Jurkat, Clone E6-1 (cell line): Measurements from ENCODE around the gene CEP112.
"Not testable (repeated sequence)": the region's sequence is repeated elsewhere in the genome, so short reads cannot be mapped to it uniquely, and the experiment has no call there.

Source experiments
- DNase-seq: peaks from one replicate; pipeline ENCODE4 v3.0.0-alpha.2; 2011; ENCODE audit warnings: low read depth, low spot score
- H3K4me3 ChIP-seq: 2 replicates; pipeline ENCODE4 v1.5.1; 2011; ENCODE audit warnings: mild to moderate bottlenecking, low read length, control low read depth, moderate library complexity

CEP112 gene

GRCh38 chr17:65739034-65739433, 452.9 kb downstream of the CEP112 start:
- no peak overlapping the region for H3K4me3 ChIP-seq
- DNase-seq, result no peak

GRCh38 chr17:65737451-65737850, 454.5 kb downstream of the CEP112 start:
- DNase-seq, result no peak
- no peak overlapping the region for H3K4me3 ChIP-seq

- no peak for DNase-seq
- no peak overlapping the region for H3K4me3 ChIP-seq
Measured at GRCh38 chr17:65733314-65733713, 458.6 kb downstream of the CEP112 start.

GRCh38 chr17:65732667-65733066, 459.3 kb downstream of the CEP112 start:
- not testable (repeated sequence) for H3K4me3 ChIP-seq
- DNase-seq, result peak; percentile 62

- DNase-seq, result no peak
Measured at GRCh38 chr17:65730711-65731169, 461.2 kb downstream of the CEP112 start.

DNA sequence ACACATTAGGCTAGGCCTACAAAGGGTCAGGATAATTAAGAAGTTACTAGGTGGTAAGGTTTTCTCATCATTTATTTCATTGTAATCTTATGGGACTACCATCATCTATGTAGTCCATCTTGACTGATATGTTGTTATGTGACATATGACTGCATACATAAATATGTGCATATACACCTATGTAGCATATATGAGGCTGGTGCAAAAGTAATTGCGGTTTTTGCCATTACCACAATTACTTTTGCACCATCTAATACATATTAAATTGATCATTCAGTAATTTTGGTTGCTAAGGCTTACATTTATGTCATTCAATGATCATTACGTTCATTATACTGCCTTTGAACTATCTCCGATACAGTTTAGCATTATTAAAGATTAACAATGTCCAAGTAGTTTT, 462.7 kb downstream of the CEP112 start:
- H3K4me3 ChIP-seq, result no peak overlapping the region
- DNase-seq, result no peak

More at GRCh38 chr17:65730711-65731169, 461.2 kb downstream of the CEP112 start:
- H3K4me3 ChIP-seq, result no peak overlapping the region

- no peak overlapping the region for H3K4me3 ChIP-seq
- no peak for DNase-seq
Measured at GRCh38 chr17:65727832-65728231, 464.1 kb downstream of the CEP112 start.

DNA sequence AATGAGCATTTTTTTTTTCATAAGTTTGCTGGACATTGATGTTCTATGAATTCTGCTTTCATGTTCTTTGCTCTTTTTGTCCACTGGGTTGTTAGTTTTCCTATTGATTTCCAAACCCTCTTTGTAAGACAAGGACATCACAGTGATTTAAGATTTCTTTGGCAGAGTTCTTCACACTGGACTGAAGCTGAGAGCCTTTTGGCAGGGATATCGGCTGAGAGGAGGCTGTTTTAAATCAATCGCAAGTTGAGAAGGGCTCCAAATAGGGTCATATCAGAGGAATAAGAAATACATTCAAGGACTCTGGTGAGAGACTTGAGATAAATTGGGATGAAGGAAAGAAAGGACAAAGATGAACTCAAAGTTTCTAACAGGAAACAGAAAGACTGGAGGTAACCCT, 464.7 kb downstream of the CEP112 start:
- no peak for DNase-seq
- no peak overlapping the region for H3K4me3 ChIP-seq

DNA sequence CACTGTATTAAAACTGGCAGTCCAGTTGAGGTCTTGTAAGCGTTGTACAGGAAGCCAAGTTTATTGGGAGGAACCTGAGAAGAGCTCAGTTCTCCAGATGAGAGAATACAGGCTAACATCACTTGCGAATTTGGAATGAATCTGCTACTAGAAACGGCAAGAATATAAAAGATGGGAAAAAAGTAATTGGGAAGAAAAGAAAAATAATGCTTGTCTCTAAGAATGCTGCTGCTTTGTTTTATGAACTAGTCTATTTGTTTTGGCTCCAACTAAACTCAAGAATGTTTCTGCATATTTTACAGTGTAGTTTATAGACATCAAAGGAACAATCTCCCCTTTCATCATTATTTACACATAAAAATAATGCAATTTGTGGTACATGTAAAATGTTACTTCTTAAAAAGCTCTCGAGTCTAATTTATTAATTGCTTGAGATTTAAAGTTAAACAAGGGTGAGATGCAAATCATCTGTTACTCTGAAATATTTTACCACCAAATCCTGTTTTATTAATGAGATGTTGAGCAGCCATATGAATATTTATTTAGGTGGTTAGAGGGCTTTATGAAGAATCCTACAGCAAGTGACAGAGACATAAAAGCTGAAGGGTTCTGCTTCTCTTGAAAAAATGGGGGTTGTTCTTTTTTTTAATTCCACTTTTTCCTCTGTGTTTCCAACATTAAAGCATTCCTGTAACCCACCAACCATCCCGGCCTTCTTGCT, 468.3 kb downstream of the CEP112 start:
- no peak for DNase-seq
- H3K4me3 ChIP-seq, result no peak overlapping the region

DNA sequence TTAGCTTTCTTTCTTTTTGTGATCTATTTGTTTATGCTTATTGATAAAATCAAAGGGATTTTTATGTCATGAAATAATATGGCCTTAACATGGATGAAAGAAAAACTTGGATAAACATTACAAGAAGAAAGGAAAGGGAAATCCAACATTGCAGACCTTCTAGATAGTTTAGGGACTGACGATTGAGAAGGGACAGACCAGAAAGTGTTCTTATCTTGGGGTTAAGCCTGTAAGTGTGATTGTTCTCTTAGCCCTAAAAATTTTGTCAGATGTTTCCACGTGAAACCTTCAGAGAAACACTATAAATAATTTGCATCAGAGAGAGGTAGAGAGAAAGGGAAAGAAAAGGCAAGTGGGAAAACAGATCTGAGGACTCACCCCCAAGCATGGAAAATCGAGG, 473.3 kb downstream of the CEP112 start:
- DNase-seq, result no peak
- no peak overlapping the region for H3K4me3 ChIP-seq

GRCh38 chr17:65712383-65713267, 479.3 kb downstream of the CEP112 start:
- H3K4me3 ChIP-seq, result no peak overlapping the region

GRCh38 chr17:65711671-65712276, 480.2 kb downstream of the CEP112 start:
- H3K4me3 ChIP-seq, result no peak overlapping the region
- DNase-seq, result no peak

More at GRCh38 chr17:65712383-65713267, 479.3 kb downstream of the CEP112 start:
- no peak for DNase-seq

DNA sequence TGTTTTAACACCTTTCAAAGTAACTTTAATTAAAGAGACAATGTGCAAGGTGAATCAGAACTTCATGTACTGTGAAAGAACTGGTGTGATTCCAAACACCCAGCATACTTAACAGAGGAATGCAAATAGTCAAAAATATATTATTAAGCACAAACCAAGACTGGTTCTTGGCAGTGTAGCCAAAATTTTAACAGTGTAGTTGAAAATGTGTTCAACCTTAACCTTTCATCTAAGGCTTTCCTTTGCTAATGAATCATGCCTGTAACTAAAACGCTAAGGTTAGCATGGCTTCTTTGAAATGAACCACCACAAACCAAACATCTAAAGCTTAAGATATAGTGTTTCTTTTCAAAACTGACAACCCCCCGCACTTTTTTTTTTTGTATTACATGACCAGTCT, 484.2 kb downstream of the CEP112 start:
- DNase-seq, result no peak
- no peak overlapping the region for H3K4me3 ChIP-seq

DNA sequence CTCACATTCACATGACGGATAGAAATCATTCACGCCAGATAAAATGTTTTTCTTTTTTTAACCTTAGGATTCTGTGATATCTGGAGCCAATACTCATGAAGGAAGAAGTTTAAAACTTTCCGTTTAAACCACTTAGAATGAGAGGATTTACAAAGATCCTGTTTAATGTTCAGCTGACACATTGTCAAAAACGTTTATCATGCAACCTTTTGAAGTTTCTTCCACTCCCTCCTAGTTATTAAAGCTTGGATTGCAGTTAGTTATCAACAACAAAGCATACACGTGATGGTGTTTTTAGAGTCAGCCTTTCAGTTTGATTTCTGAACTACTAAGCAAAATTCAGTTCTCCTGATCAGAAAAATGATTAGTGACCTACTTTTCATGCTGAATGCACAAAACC, 487.2 kb downstream of the CEP112 start:
- H3K4me3 ChIP-seq, result no peak overlapping the region
- no peak for DNase-seq

- DNase-seq, result no peak
- no peak overlapping the region for H3K4me3 ChIP-seq
Measured at GRCh38 chr17:65703891-65704290, 488.0 kb downstream of the CEP112 start.

DNA sequence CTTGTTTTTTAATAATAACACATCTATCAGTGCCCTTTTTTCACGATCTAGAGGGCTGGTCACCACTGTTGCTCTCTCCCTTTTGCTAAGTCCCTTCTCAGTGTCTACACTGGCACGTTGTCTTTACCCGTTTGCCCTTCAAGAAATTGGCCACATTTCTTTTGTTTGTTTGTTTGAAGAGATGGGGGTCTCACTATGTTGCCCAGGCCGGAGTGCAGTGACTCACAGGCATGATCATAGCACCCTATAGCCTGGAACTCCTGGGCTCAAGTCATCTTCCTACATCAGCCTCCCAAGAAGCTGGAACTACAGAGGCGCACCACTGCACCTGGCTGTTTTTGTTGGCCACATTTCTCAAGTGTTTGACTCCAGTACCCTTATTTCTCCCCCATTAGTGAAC, 492.5 kb downstream of the CEP112 start:
- no peak overlapping the region for H3K4me3 ChIP-seq
- DNase-seq, result no peak

GRCh38 chr17:65698381-65699061, 493.4 kb downstream of the CEP112 start:
- H3K4me3 ChIP-seq, result no peak overlapping the region

DNA sequence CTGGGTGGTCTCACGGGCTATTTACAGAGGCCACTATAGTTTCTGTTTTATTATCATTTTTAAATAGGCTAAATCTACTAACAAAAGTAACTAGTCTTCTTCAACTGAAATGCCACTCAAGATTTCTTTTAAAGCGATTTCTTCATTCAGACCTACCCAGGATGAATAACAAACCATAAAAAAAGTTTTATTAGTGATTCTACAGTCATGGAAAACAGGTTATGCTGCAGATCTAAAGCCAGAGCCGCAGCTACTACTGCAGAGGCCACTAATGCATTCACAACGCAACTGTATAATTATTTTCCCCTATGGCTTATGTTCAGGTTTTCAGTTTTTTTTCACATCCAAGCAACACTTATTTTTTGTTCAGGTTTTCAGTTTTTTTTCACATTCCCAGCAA, 494.3 kb downstream of the CEP112 start:
- DNase-seq, result no peak
- H3K4me3 ChIP-seq, result no peak overlapping the region

More at GRCh38 chr17:65698381-65699061, 493.4 kb downstream of the CEP112 start:
- DNase-seq, result no peak

- H3K4me3 ChIP-seq, result no peak overlapping the region
- DNase-seq, result no peak
Measured at GRCh38 chr17:65696739-65697394, 495.1 kb downstream of the CEP112 start.
